LoVo (cell line): Measurements from ENCODE around the gene CACNA2D4.
"Not testable (repeated sequence)": the region's sequence is repeated elsewhere in the genome, so short reads cannot be mapped to it uniquely, and the experiment has no call there.

Experiments
- DNase-seq: peaks from one replicate; pipeline ENCODE4 v3.0.0-alpha.2; 2016; ENCODE audit warnings: low spot score

Gene CACNA2D4

GRCh38 chr12:1830981-1831963, 87.2 kb downstream of the CACNA2D4 start:
- peak; percentile 51 for DNase-seq

GRCh38 chr12:1830401-1830845, 88.0 kb downstream of the CACNA2D4 start:
- no peak for DNase-seq

- no peak for DNase-seq
These were observed 89.0 kb downstream of the CACNA2D4 start for GRCh38 chr12:1829306-1829900.

- no peak for DNase-seq
These were observed 89.6 kb downstream of the CACNA2D4 start for GRCh38 chr12:1828856-1829255.

- no peak for DNase-seq
These were observed 90.3 kb downstream of the CACNA2D4 start for GRCh38 chr12:1827826-1828805.

- no peak for DNase-seq
These were observed 91.4 kb downstream of the CACNA2D4 start for GRCh38 chr12:1826867-1827705.

GRCh38 chr12:1826401-1826800, 92.1 kb downstream of the CACNA2D4 start:
- no peak for DNase-seq

- no peak for DNase-seq
These were observed 92.9 kb downstream of the CACNA2D4 start for GRCh38 chr12:1825382-1826102.

- DNase-seq = no peak
These were observed 95.2 kb downstream of the CACNA2D4 start for GRCh38 chr12:1823237-1823636.

- DNase-seq = no peak
These were observed 95.8 kb downstream of the CACNA2D4 start for GRCh38 chr12:1822699-1823098.

GRCh38 chr12:1821805-1822204, 96.6 kb downstream of the CACNA2D4 start:
- DNase-seq = no peak

GRCh38 chr12:1820896-1821291, 97.6 kb downstream of the CACNA2D4 start:
- no peak for DNase-seq

- no peak for DNase-seq
These were observed 98.1 kb downstream of the CACNA2D4 start, which contains the start of gene LRTM2 for GRCh38 chr12:1820191-1820895. TSS of gene LRTM2 (plus strand) at chr12:1820565. CDS start at chr12:1828149, 7,584 bp downstream.

- no peak for DNase-seq
These were observed 98.9 kb downstream of the CACNA2D4 start for GRCh38 chr12:1819571-1819970.

- DNase-seq = no peak
These were observed 99.4 kb downstream of the CACNA2D4 start for GRCh38 chr12:1819050-1819449.

GRCh38 chr12:1817928-1818327, 100.5 kb downstream of the CACNA2D4 start:
- not testable (repeated sequence) for DNase-seq

- DNase-seq = no peak
These were observed 101.6 kb downstream of the CACNA2D4 start for GRCh38 chr12:1816730-1817348.

GRCh38 chr12:1815814-1816729, 102.4 kb downstream of the CACNA2D4 start:
- no peak for DNase-seq
